Glutamatergic neuron (in vitro differentiated cells): ENCODE data around the gene XRN1. TPM values are rescaled to one million over a fixed set of nuclear protein-coding genes. Genes with fewer than 3 reads are reported as not detected.
"Not testable (repeated sequence)": the region's sequence is repeated elsewhere in the genome, so short reads cannot be mapped to it uniquely, and the experiment has no call there.

ENCODE experiments used
- DNase-seq: peaks from one replicate; pipeline ENCODE4 v3.0.0; 2022
- H3K27ac Mint-ChIP-seq: one replicate; pipeline ENCODE4 v1.8.0; 2020; ENCODE audit warnings: mild to moderate bottlenecking, mixed read lengths, inconsistent platforms; ENCODE audit not compliant: unreplicated experiment
- H3K27me3 Mint-ChIP-seq: one replicate; pipeline ENCODE4 v1.8.0; 2020; ENCODE audit warnings: mild to moderate bottlenecking, moderate library complexity, mixed read lengths, inconsistent platforms; ENCODE audit not compliant: unreplicated experiment
- H3K36me3 Mint-ChIP-seq: one replicate; pipeline ENCODE4 v1.8.0; 2020; ENCODE audit warnings: mild to moderate bottlenecking, mixed read lengths, inconsistent platforms; ENCODE audit not compliant: unreplicated experiment
- H3K4me1 Mint-ChIP-seq: one replicate; pipeline ENCODE4 v1.8.0; 2020; ENCODE audit warnings: mild to moderate bottlenecking, low read depth, mixed read lengths, inconsistent platforms; ENCODE audit not compliant: unreplicated experiment
- H3K4me3 Mint-ChIP-seq: one replicate; pipeline ENCODE4 v1.8.0; 2020; ENCODE audit warnings: mild to moderate bottlenecking, mixed read lengths, inconsistent platforms; ENCODE audit not compliant: unreplicated experiment
- H3K9me3 Mint-ChIP-seq: one replicate; pipeline ENCODE4 v1.8.0; 2020; ENCODE audit warnings: mild to moderate bottlenecking, moderate library complexity, mixed read lengths, inconsistent platforms; ENCODE audit not compliant: unreplicated experiment
- total RNA-seq: library from RNA; stranded (reverse); fragmentation: NEBNext Ultra II Directional; extraction: Animal tissue kit (Norgen Biotek cat#: 25700); gene quantifications from one replicate; pipeline ENCODE4 v1.2.1, GENCODE V29; 2021; ENCODE audit not compliant: unreplicated experiment
- TF ChIP-seq, protein P1 (sequence below): fragments of 200-600 bp; sonication (generic); IDR thresholded peaks from one replicate; pipeline ENCODE4 v1.5.0; 2021; ENCODE audit not compliant: partially characterized antibody, unreplicated experiment

Gene XRN1
- total RNA-seq, 1 donor from 2014 or later: 46.1 TPM

DNA sequence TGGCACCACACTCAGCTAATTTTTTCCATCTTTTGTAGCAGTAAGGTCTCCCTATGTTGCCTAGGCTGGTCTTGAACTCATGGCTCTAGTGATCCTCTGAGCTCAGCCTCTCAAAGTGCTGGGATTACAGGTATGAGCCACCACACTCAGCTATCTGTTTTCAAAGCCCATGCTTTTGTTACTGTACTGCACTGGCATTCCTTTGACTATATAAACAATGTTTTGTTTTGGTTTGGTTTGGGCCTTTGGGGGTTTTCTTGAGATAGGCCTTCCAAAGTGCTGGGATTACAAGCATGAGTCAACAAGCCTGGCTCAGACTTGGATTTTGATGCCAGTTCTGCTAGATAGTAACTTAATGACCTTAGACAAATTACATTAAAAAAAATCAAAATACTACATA is 132.8 kb downstream of the XRN1 start:
- Mint-ChIP-seq H3K36me3 (no peaks in the 10 kb centered on the region), H3K27ac (no peak overlapping the region), H3K4me1 (no peaks in the 10 kb centered on the region), H3K9me3 (no peaks in the 10 kb centered on the region), H3K27me3 (no peaks in the 10 kb centered on the region), H3K4me3 (no peak overlapping the region)
- TF ChIP-seq, protein P1, sequence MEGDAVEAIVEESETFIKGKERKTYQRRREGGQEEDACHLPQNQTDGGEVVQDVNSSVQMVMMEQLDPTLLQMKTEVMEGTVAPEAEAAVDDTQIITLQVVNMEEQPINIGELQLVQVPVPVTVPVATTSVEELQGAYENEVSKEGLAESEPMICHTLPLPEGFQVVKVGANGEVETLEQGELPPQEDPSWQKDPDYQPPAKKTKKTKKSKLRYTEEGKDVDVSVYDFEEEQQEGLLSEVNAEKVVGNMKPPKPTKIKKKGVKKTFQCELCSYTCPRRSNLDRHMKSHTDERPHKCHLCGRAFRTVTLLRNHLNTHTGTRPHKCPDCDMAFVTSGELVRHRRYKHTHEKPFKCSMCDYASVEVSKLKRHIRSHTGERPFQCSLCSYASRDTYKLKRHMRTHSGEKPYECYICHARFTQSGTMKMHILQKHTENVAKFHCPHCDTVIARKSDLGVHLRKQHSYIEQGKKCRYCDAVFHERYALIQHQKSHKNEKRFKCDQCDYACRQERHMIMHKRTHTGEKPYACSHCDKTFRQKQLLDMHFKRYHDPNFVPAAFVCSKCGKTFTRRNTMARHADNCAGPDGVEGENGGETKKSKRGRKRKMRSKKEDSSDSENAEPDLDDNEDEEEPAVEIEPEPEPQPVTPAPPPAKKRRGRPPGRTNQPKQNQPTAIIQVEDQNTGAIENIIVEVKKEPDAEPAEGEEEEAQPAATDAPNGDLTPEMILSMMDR: no peak
- DNase-seq: no peak

- no peak overlapping the region for H3K27ac Mint-ChIP-seq
Measured at GRCh38 chr3:142310439-142310838, 137.4 kb downstream of the XRN1 start.

GRCh38 chr3:142302847-142303246 is 145.0 kb downstream of the XRN1 start:
- H3K27ac Mint-ChIP-seq, H3K4me3 Mint-ChIP-seq, H3K9me3 Mint-ChIP-seq, DNase-seq, H3K27me3 Mint-ChIP-seq, H3K4me1 Mint-ChIP-seq: not testable (repeated sequence)
- H3K36me3 Mint-ChIP-seq: peaks cover 34% of the 10 kb centered on the region

More at GRCh38 chr3:142310439-142310838, 137.4 kb downstream of the XRN1 start:
- Mint-ChIP-seq H3K4me3 (no peak overlapping the region), H3K9me3 (no peaks in the 10 kb centered on the region), H3K27me3 (no peaks in the 10 kb centered on the region), H3K4me1 (peaks cover 2% of the 10 kb centered on the region), H3K36me3 (no peaks in the 10 kb centered on the region)
- DNase-seq: no peak
- TF ChIP-seq, protein P1: no peak

DNA sequence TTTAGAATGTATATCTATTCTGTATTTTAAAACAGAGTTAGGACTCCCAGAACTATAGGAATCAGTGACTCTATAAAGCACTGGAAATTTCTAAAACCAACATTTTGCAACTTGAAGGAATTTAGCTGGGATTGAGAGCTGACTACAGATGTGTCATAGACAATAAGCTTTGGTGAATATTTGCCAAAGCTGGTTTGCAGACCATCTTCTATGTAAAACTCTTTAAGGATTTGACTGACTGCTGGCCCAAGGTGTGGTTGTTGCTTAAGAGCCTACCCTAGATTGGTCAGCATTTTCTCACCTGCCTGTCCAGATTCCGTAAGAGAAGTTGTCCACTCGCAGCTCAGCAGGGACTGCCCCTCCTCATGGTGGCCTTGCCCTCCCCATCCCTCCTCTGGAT is 149.2 kb downstream of the XRN1 start:
- Mint-ChIP-seq H3K4me1 (no peaks in the 10 kb centered on the region), H3K27ac (peak overlapping the region; percentile 11), H3K27me3 (peaks cover 4% of the 10 kb centered on the region), H3K4me3 (no peak overlapping the region), H3K9me3 (peaks cover 6% of the 10 kb centered on the region), H3K36me3 (peaks cover 22% of the 10 kb centered on the region)
- TF ChIP-seq, protein P1: no peak
- no peak for DNase-seq

- Mint-ChIP-seq H3K27me3 (peaks cover 2% of the 10 kb centered on the region), H3K4me3 (no peak overlapping the region), H3K27ac (no peak overlapping the region), H3K4me1 (no peaks in the 10 kb centered on the region), H3K9me3 (peaks cover 1% of the 10 kb centered on the region), H3K36me3 (peaks cover 7% of the 10 kb centered on the region)
- DNase-seq: no peak
- TF ChIP-seq, protein P1: no peak
Measured at GRCh38 chr3:142296507-142296906, 151.3 kb downstream of the XRN1 start.
